HepG2 (cell line): ENCODE results near the gene BPGM. TPM values are rescaled to one million over a fixed set of nuclear protein-coding genes. Genes with fewer than 3 reads are reported as not detected.

Experiments
- ATAC-seq: fragments of 200-7000 bp; cut with Tn5 transposase; 3 replicates; pipeline ENCODE4 v1.9.1; 2020; ENCODE audit warnings: mild to moderate bottlenecking, moderate library complexity
- BruUV-seq: library from RNA; stranded (reverse); fragments of 400-500 nt; replicated peaks from 2 replicates; lab custom pipeline; 2021; lab: Mats Ljungman, UMichigan
- CTCF ChIA-PET: fragments of 300-600 bp; formaldehyde crosslinking; extraction: SDS; loops from one replicate; lab custom pipeline; 2021; ENCODE audit warnings: low total read pairs, inconsistent platforms, low intra/inter-chr PET ratio; lab: Yijun Ruan, JAX
- POLR2A ChIA-PET: fragments of 350-600 bp; sonication (Branson Sonifier 250); formaldehyde crosslinking; loops from one replicate; lab custom pipeline; 2020; ENCODE audit warnings: antibody characterized with exemption, inconsistent platforms; lab: Yijun Ruan, JAX
- DNase-seq: peaks from one replicate; pipeline ENCODE4 v3.0.0-alpha.2; 2015; ENCODE audit warnings: low spot score
- FAIRE-seq: peaks from 3 replicates; lab custom pipeline; 2011; peaks lifted over from hg19 to GRCh38; lab: Jason Lieb, UNC
- H2AFZ ChIP-seq: one replicate; pipeline ENCODE4 v1.6.1; 2011; ENCODE audit warnings: low read length, inconsistent platforms
- H3K27ac ChIP-seq: fragments of 300-600 bp; 3 replicates; pipeline ENCODE4 v1.8.0; 2011; ENCODE audit warnings: mixed run types, mild to moderate bottlenecking, mixed read lengths, low read length, inconsistent platforms; ENCODE audit not compliant: insufficient read depth; ENCODE audit errors: extremely low read length
- H3K27me3 ChIP-seq, 2 experiments: fragments of 200-600 bp in 1 of 2; 2 replicates in 1 of 2; 3 replicates in 1 of 2; pipeline versions ENCODE4 v1.6.0 to v1.8.0; 2011; ENCODE audit warnings: low read length in 2 of 2, mild to moderate bottlenecking in 2 of 2, moderate library complexity in 2 of 2, inconsistent platforms in 1 of 2; ENCODE audit not compliant: insufficient read depth in 2 of 2, control insufficient read depth in 1 of 2
- H3K36me3 ChIP-seq, 2 experiments: fragments of 200-600 bp in 1 of 2; replicated peaks in 1 of 2; 2 replicates in 1 of 2; 3 replicates in 1 of 2; pipeline versions ENCODE4 v1.5.1 to v1.8.0; 2011; ENCODE audit warnings: low read length in 2 of 2, inconsistent platforms in 1 of 2; ENCODE audit not compliant: insufficient read depth in 2 of 2, control insufficient read depth in 1 of 2
- H3K4me1 ChIP-seq: 2 replicates; pipeline ENCODE4 v1.5.1; 2012; ENCODE audit warnings: low read length, inconsistent platforms; ENCODE audit not compliant: insufficient read depth
- H3K4me2 ChIP-seq: 2 replicates; pipeline ENCODE4 v1.6.0; 2011; ENCODE audit warnings: low read depth, low read length, inconsistent platforms
- H3K4me3 ChIP-seq, 3 experiments: fragments of 200-600 bp in 1 of 3; sonication (generic), shearing (Covaris generic) in 1 of 3; replicated peaks in 1 of 3; 2 replicates each; pipeline ENCODE4 v1.5.1; 2011 to 2016; ENCODE audit warnings: low read length in 3 of 3, inconsistent platforms in 2 of 3, low read depth in 2 of 3, mild to moderate bottlenecking in 2 of 3, control low read depth in 1 of 3, mixed read lengths in 1 of 3; ENCODE audit not compliant: insufficient read depth in 1 of 3
- H3K79me2 ChIP-seq: one replicate; pipeline ENCODE4 v1.6.1; 2011; ENCODE audit warnings: low read length, inconsistent platforms; ENCODE audit not compliant: insufficient read depth
- H3K9ac ChIP-seq: 2 replicates; pipeline ENCODE4 v1.6.0; 2011; ENCODE audit warnings: mild to moderate bottlenecking, low read depth, low read length, inconsistent platforms; ENCODE audit not compliant: insufficient read depth
- H3K9me3 ChIP-seq: 2 replicates; pipeline ENCODE4 v1.5.1; 2012; ENCODE audit warnings: mild to moderate bottlenecking, low read length
- H4K20me1 ChIP-seq: 2 replicates; pipeline ENCODE4 v1.6.0; 2011; ENCODE audit warnings: inconsistent platforms, mild to moderate bottlenecking, low read length, moderate library complexity; ENCODE audit not compliant: insufficient read depth
- ATF4 ChIP-seq, 2 experiments: fragments of 450-650 bp in 1 of 2; sonication (generic) in 1 of 2; formaldehyde crosslinking; IDR thresholded peaks; 2 replicates each; pipeline versions ENCODE4 v1.5.0 to v1.8.0; 2020 to 2022; ENCODE audit warnings: mild to moderate bottlenecking in 1 of 2, missing genetic modification reagents in 1 of 2
- HMGA1 ChIP-seq: sonication (generic); formaldehyde crosslinking; conservative IDR thresholded peaks from 2 replicates; pipeline ENCODE4 v1.4.0; 2020; ENCODE audit warnings: missing genetic modification reagents
- POGK ChIP-seq: sonication (generic); formaldehyde crosslinking; conservative IDR thresholded peaks from 2 replicates; pipeline ENCODE4 v1.8.0; 2022; ENCODE audit warnings: mild to moderate bottlenecking, moderate library complexity, missing genetic modification reagents
- POLR2A ChIP-seq, 2 experiments: IDR thresholded peaks; 2 replicates each; pipeline ENCODE4 v1.6.1; 2011; ENCODE audit warnings: low read depth in 2 of 2, low read length in 2 of 2, mild to moderate bottlenecking in 1 of 2, moderate library complexity in 1 of 2; ENCODE audit not compliant: insufficient read depth in 1 of 2
- RXRA ChIP-seq: sonication (generic); formaldehyde crosslinking; IDR thresholded peaks from 2 replicates; pipeline ENCODE4 v1.5.1; 2020; ENCODE audit warnings: missing genetic modification reagents
- ZNF382 ChIP-seq: sonication (generic); formaldehyde crosslinking; IDR thresholded peaks from 2 replicates; pipeline ENCODE4 v1.5.0; 2020; ENCODE audit warnings: missing genetic modification reagents, mild to moderate bottlenecking, borderline replicate concordance
- ZNF543 ChIP-seq: sonication (generic); formaldehyde crosslinking; IDR thresholded peaks from 2 replicates; pipeline ENCODE4 v1.4.0; 2020; ENCODE audit warnings: mild to moderate bottlenecking, missing genetic modification reagents
- ZNF749 ChIP-seq: sonication (generic); formaldehyde crosslinking; IDR thresholded peaks from 2 replicates; pipeline ENCODE4 v1.8.0; 2022; ENCODE audit warnings: mild to moderate bottlenecking, missing genetic modification reagents, moderate library complexity, borderline replicate concordance
- ZNF781 ChIP-seq: sonication (generic); formaldehyde crosslinking; IDR thresholded peaks from 2 replicates; pipeline ENCODE4 v1.5.1; 2020; ENCODE audit warnings: borderline replicate concordance, mild to moderate bottlenecking, missing genetic modification reagents; ENCODE audit errors: not compliant biosample characterization
- WGBS: methylation state at CpG from one replicate; pipeline ENCODE4 v1.1.6; 2017; ENCODE audit warnings: low lambda C conversion rate; 5-methylcytosine and 5-hydroxymethylcytosine counted together
- in situ Hi-C: cut with HindIII; loops from 2 replicates; pipeline ENCODE4 v1.10.0; 2017; ENCODE audit warnings: low pct_unique_long_range_greater_than_20kb; ENCODE audit not compliant: extremely low pct_ligation_motif_present
- intact Hi-C: fragments of 100-400 bp; cut with micrococcal nuclease; formaldehyde crosslinking; loops from one replicate; pipeline ENCODE4 v1.10.0; 2022; ENCODE audit not compliant: unreplicated experiment
- polyA plus RNA-seq, 8 experiments: library from polyadenylated mRNA; depleted of rRNA in 3 of 8; stranded (reverse) in 7 of 8; unstranded in 1 of 8; fragments of >200 nt; fragmentation: Illumina TruSeq in 4 of 8; extraction: Trizol in 4 of 8; gene quantifications; 2 replicates each; pipeline versions ENCODE4 v1.2.1 to v1.2.3, GENCODE V29; 2011 to 2016; ENCODE audit warnings: low read depth in 4 of 8, missing spikeins in 1 of 8, mixed read lengths in 1 of 8; ENCODE audit not compliant: insufficient read depth in 1 of 8
- total RNA-seq, 5 experiments: library from RNA; depleted of rRNA; stranded (reverse); fragments of >200 nt; fragmentation: Illumina TruSeq; extraction: Trizol; gene quantifications; 2 replicates each; pipeline ENCODE4 v1.2.3, GENCODE V29; 2016; ENCODE audit warnings: low read depth in 1 of 5

The BPGM gene
- total and polyA plus RNA-seq, 2 of the 13 experiments (the other 11 are each of a cell fraction or from before 2014, with no cell fraction given): 4.0 to 7.5 TPM

GRCh38 chr7:134703241-134703594, 56.6 kb downstream of the BPGM start:
- Histone ChIP-seq H3K27me3 (peaks cover 0 to 29% of the 10 kb centered on the region in 2 experiments; a peak in 1 of 5 replicates), H3K4me1 (peaks cover 19% of the 10 kb centered on the region), H3K79me2 (no peaks in the 10 kb centered on the region), H2AFZ (no peak overlapping the region), H4K20me1 (no peaks in the 10 kb centered on the region), H3K4me2 (no peak overlapping the region), H3K36me3 (no peaks in the 10 kb centered on the region), H3K9me3 (no peaks in the 10 kb centered on the region), H3K27ac (no peak overlapping the region), H3K4me3 (no peak overlapping the region), H3K9ac (no peak overlapping the region)
- CTCF ChIA-PET: no interaction called here
- 0% methylated on average over 1 of the region's 2 CpGs for WGBS
- intact Hi-C loops: loop anchor here (5.0 kb wide), 1 partner anchor 56 kb away; the partner anchor contains the start of gene BPGM
- POLR2A ChIA-PET: no interaction called here
- FAIRE-seq: no peak
- no TSS peak for BruUV-seq
- ATAC-seq: peak; percentile 54
- in situ Hi-C loops: loop anchor here (5.0 kb wide), 1 partner anchor 71 kb away; no protein-coding TSS in a partner anchor
- DNase-seq: no peak
- TF ChIP-seq ATF4 (CRISPR knock-in tag; IDR thresholded peaks at IDR 0.05) (no peak), ZNF781 (no peak), RXRA (CRISPR knock-in tag) (no peak), POGK (CRISPR knock-in tag) (no peak), ZNF382 (CRISPR knock-in tag) (no peak), POLR2A (IDR thresholded peaks at IDR 0.05; ENCODE audit: insufficient read depth in 1 of 2, low read depth in 2 of 2, low read length in 2 of 2) (no peak), ZNF543 (no peak), HMGA1 (CRISPR knock-in tag) (no peak), ZNF749 (CRISPR knock-in tag) (no peak)
